ENCODE results near the gene TYRP1.

The TYRP1 gene

GRCh38 chr9:12730927-12731326, 37.7 kb downstream of the TYRP1 start:
- Mint-ChIP-seq H3K36me3 (no peaks in the 10 kb centered on the region), H3K4me1 (no peaks in the 10 kb centered on the region), H3K9me3 (peaks cover 2% of the 10 kb centered on the region), H3K27ac (no peak overlapping the region), H3K27me3 (no peaks in the 10 kb centered on the region), H3K4me3 (no peak overlapping the region)
- no peak for DNase-seq (ENCODE audit: low spot score in 2 of 2)
- no peak for ATAC-seq (ENCODE audit: low read depth)

- no peak for ATAC-seq (ENCODE audit: low read depth)
- Mint-ChIP-seq H3K4me3 (no peak overlapping the region), H3K36me3 (no peaks in the 10 kb centered on the region), H3K9me3 (peaks cover 2% of the 10 kb centered on the region), H3K27ac (no peak overlapping the region), H3K4me1 (no peaks in the 10 kb centered on the region), H3K27me3 (no peaks in the 10 kb centered on the region)
- DNase-seq (ENCODE audit: low spot score in 2 of 2): no peak
These were observed 39.8 kb downstream of the TYRP1 start for GRCh38 chr9:12732971-12733370.

- H3K4me1 Mint-ChIP-seq: no peaks in the 10 kb centered on the region
- peaks cover 2% of the 10 kb centered on the region for H3K9me3 Mint-ChIP-seq
- ATAC-seq (ENCODE audit: low read depth): no peak
- no peak for DNase-seq (ENCODE audit: low spot score in 2 of 2)
- no peak overlapping the region for H3K4me3 Mint-ChIP-seq
- no peak overlapping the region for H3K27ac Mint-ChIP-seq
- no peaks in the 10 kb centered on the region for H3K27me3 Mint-ChIP-seq
- H3K36me3 Mint-ChIP-seq: no peaks in the 10 kb centered on the region
These were observed 42.5 kb downstream of the TYRP1 start for GRCh38 chr9:12735665-12736064.

GRCh38 chr9:12737871-12738270, 44.7 kb downstream of the TYRP1 start:
- Mint-ChIP-seq H3K4me1 (no peaks in the 10 kb centered on the region), H3K9me3 (peaks cover 5% of the 10 kb centered on the region), H3K4me3 (no peak overlapping the region), H3K27ac (no peak overlapping the region), H3K27me3 (no peaks in the 10 kb centered on the region), H3K36me3 (no peaks in the 10 kb centered on the region)
- no peak for DNase-seq (ENCODE audit: low spot score in 2 of 2)
- no peak for ATAC-seq (ENCODE audit: low read depth)

GRCh38 chr9:12739014-12739652, 45.9 kb downstream of the TYRP1 start:
- ATAC-seq (ENCODE audit: low read depth): no peak

GRCh38 chr9:12740845-12741244, 47.7 kb downstream of the TYRP1 start:
- ATAC-seq (ENCODE audit: low read depth) (no peak), DNase-seq (ENCODE audit: low spot score in 2 of 2) (no peak)
- no peak overlapping the region for H3K27ac Mint-ChIP-seq
- H3K27me3 Mint-ChIP-seq: no peaks in the 10 kb centered on the region
- H3K36me3 Mint-ChIP-seq: no peaks in the 10 kb centered on the region
- peaks cover 6% of the 10 kb centered on the region for H3K9me3 Mint-ChIP-seq
- H3K4me1 Mint-ChIP-seq: no peaks in the 10 kb centered on the region
- no peak overlapping the region for H3K4me3 Mint-ChIP-seq

More at GRCh38 chr9:12739014-12739652, 45.9 kb downstream of the TYRP1 start:
- Mint-ChIP-seq H3K9me3 (peaks cover 4% of the 10 kb centered on the region), H3K27me3 (no peaks in the 10 kb centered on the region), H3K4me1 (no peaks in the 10 kb centered on the region), H3K36me3 (no peaks in the 10 kb centered on the region), H3K27ac (no peak overlapping the region), H3K4me3 (no peak overlapping the region)
- DNase-seq (ENCODE audit: low spot score in 2 of 2): no peak

GRCh38 chr9:12748016-12748415, 54.8 kb downstream of the TYRP1 start:
- peaks cover 7% of the 10 kb centered on the region for H3K9me3 Mint-ChIP-seq
- no peaks in the 10 kb centered on the region for H3K36me3 Mint-ChIP-seq
- no peak overlapping the region for H3K27ac Mint-ChIP-seq
- no peaks in the 10 kb centered on the region for H3K4me1 Mint-ChIP-seq
- no peaks in the 10 kb centered on the region for H3K27me3 Mint-ChIP-seq
- no peak for DNase-seq (ENCODE audit: low spot score in 2 of 2)
- ATAC-seq (ENCODE audit: low read depth): no peak
- H3K4me3 Mint-ChIP-seq: no peak overlapping the region

GRCh38 chr9:12748954-12749353, 55.8 kb downstream of the TYRP1 start:
- DNase-seq (ENCODE audit: low spot score in 2 of 2): no peak
- no peak for ATAC-seq (ENCODE audit: low read depth)
- no peak overlapping the region for H3K4me3 Mint-ChIP-seq
- no peaks in the 10 kb centered on the region for H3K27me3 Mint-ChIP-seq
- H3K36me3 Mint-ChIP-seq: no peaks in the 10 kb centered on the region
- H3K4me1 Mint-ChIP-seq: no peaks in the 10 kb centered on the region
- H3K27ac Mint-ChIP-seq: no peak overlapping the region
- H3K9me3 Mint-ChIP-seq: peaks cover 6% of the 10 kb centered on the region

- no peak for DNase-seq (ENCODE audit: low spot score in 2 of 2)
- Mint-ChIP-seq H3K9me3 (peaks cover 1% of the 10 kb centered on the region), H3K36me3 (no peaks in the 10 kb centered on the region), H3K4me1 (no peaks in the 10 kb centered on the region), H3K27me3 (no peaks in the 10 kb centered on the region), H3K4me3 (no peak overlapping the region), H3K27ac (no peak overlapping the region)
- no peak for ATAC-seq (ENCODE audit: low read depth)
These were observed 60.7 kb downstream of the TYRP1 start for GRCh38 chr9:12753931-12754330.

- Mint-ChIP-seq H3K27me3 (no peaks in the 10 kb centered on the region), H3K9me3 (peaks cover 3% of the 10 kb centered on the region), H3K27ac (no peak overlapping the region), H3K4me1 (no peaks in the 10 kb centered on the region), H3K36me3 (no peaks in the 10 kb centered on the region), H3K4me3 (no peak overlapping the region)
- DNase-seq (ENCODE audit: low spot score in 2 of 2): no peak
- no peak for ATAC-seq (ENCODE audit: low read depth)
These were observed 66.6 kb downstream of the TYRP1 start for GRCh38 chr9:12759761-12760160.

Data from memory B cell (primary cell).